Trophoblast cell (in vitro differentiated cells and primary cell): ENCODE data around the gene RNF224.
A peak's percentile ranks its signal among the peaks of the same experiment; 100 is the strongest.

Experiments used
- DNase-seq, 2 donors: peaks; one replicate each; pipeline ENCODE4 v3.0.0-alpha.2; 2016
- H2AFZ ChIP-seq: 2 replicates; pipeline ENCODE4 v1.6.1; 2013; ENCODE audit warnings: low read length, moderate library complexity, mild to moderate bottlenecking; ENCODE audit not compliant: insufficient read depth, poor library complexity
- H2AK5ac ChIP-seq: 2 replicates; pipeline ENCODE4 v1.6.1; 2013; ENCODE audit warnings: mild to moderate bottlenecking, low read length
- H2BK120ac ChIP-seq: 2 replicates; pipeline ENCODE4 v1.6.1; 2013; ENCODE audit warnings: low read length, mild to moderate bottlenecking, moderate library complexity; ENCODE audit not compliant: insufficient read depth, poor library complexity
- H2BK12ac ChIP-seq: 2 replicates; pipeline ENCODE4 v1.6.1; 2013; ENCODE audit warnings: mild to moderate bottlenecking, low read length, moderate library complexity
- H2BK5ac ChIP-seq: 2 replicates; pipeline ENCODE4 v1.6.1; 2013; ENCODE audit warnings: low read length, low read depth, moderate library complexity, mild to moderate bottlenecking; ENCODE audit not compliant: poor library complexity
- H3K14ac ChIP-seq: 2 replicates; pipeline ENCODE4 v1.6.1; 2013; ENCODE audit warnings: mild to moderate bottlenecking, low read length
- H3K18ac ChIP-seq: 2 replicates; pipeline ENCODE4 v1.6.1; 2013; ENCODE audit warnings: mild to moderate bottlenecking, low read length
- H3K23ac ChIP-seq: 2 replicates; pipeline ENCODE4 v1.6.1; 2013; ENCODE audit warnings: low read length
- H3K27ac ChIP-seq: 2 replicates; pipeline ENCODE4 v1.5.1; 2013; ENCODE audit warnings: low read depth, mild to moderate bottlenecking, inconsistent platforms, low read length, moderate library complexity
- H3K27me3 ChIP-seq: 2 replicates; pipeline ENCODE4 v1.6.1; 2013; ENCODE audit warnings: inconsistent platforms, mild to moderate bottlenecking, low read length, moderate library complexity; ENCODE audit not compliant: insufficient read depth
- H3K36me3 ChIP-seq, 2 experiments: 1 replicate in 1 of 2; 2 replicates in 1 of 2; pipeline ENCODE4 v1.6.1; 2013; ENCODE audit warnings: low read length in 2 of 2, mild to moderate bottlenecking in 2 of 2, moderate library complexity in 1 of 2; ENCODE audit not compliant: insufficient read depth in 2 of 2, control insufficient read depth in 1 of 2
- H3K4ac ChIP-seq: 2 replicates; pipeline ENCODE4 v1.6.1; 2013; ENCODE audit warnings: low read depth, mild to moderate bottlenecking, low read length, moderate library complexity
- H3K4me1 ChIP-seq, 2 experiments: 1 replicate in 1 of 2; 2 replicates in 1 of 2; pipeline ENCODE4 v1.6.1; 2013; ENCODE audit warnings: low read length in 2 of 2, mild to moderate bottlenecking in 2 of 2, moderate library complexity in 1 of 2; ENCODE audit not compliant: insufficient read depth in 2 of 2, control insufficient read depth in 1 of 2
- H3K4me2 ChIP-seq: 2 replicates; pipeline ENCODE4 v1.6.1; 2013; ENCODE audit warnings: inconsistent platforms, mild to moderate bottlenecking, low read length, moderate library complexity
- H3K4me3 ChIP-seq: 2 replicates; pipeline ENCODE4 v1.5.1; 2013; ENCODE audit warnings: mild to moderate bottlenecking, low read depth, low read length, inconsistent platforms
- H3K79me1 ChIP-seq: one replicate; pipeline ENCODE4 v1.6.1; 2013; ENCODE audit warnings: low read length
- H3K79me2 ChIP-seq: 2 replicates; pipeline ENCODE4 v1.6.1; 2013; ENCODE audit warnings: low read length, mild to moderate bottlenecking; ENCODE audit not compliant: control insufficient read depth, insufficient read depth, poor library complexity
- H3K9ac ChIP-seq: 2 replicates; pipeline ENCODE4 v1.6.1; 2013; ENCODE audit warnings: mild to moderate bottlenecking, low read length
- H3K9me3 ChIP-seq: 2 replicates; pipeline ENCODE4 v1.6.1; 2013; ENCODE audit warnings: low read depth, mild to moderate bottlenecking, control low read depth, inconsistent platforms, low read length; ENCODE audit not compliant: insufficient read depth
- H4K12ac ChIP-seq: 2 replicates; pipeline ENCODE4 v1.6.1; 2013; ENCODE audit warnings: low read depth, mild to moderate bottlenecking, low read length, moderate library complexity
- H4K8ac ChIP-seq: 2 replicates; pipeline ENCODE4 v1.6.1; 2013; ENCODE audit warnings: low read depth, mild to moderate bottlenecking, low read length, moderate library complexity
- H4K91ac ChIP-seq: one replicate; pipeline ENCODE4 v1.6.1; 2013; ENCODE audit warnings: low read depth, mild to moderate bottlenecking, low read length, moderate library complexity
- WGBS: extraction: QIAGEN DNeasy Blood & Tissue Kit; methylation state at CpG from one replicate; pipeline ENCODE4 v1.1.7; 2013; ENCODE audit warnings: missing lambda C conversion rate; ENCODE audit not compliant: insufficient read length, insufficient coverage; ENCODE audit errors: extremely low coverage; 5-methylcytosine and 5-hydroxymethylcytosine counted together

RNF224 gene

DNA sequence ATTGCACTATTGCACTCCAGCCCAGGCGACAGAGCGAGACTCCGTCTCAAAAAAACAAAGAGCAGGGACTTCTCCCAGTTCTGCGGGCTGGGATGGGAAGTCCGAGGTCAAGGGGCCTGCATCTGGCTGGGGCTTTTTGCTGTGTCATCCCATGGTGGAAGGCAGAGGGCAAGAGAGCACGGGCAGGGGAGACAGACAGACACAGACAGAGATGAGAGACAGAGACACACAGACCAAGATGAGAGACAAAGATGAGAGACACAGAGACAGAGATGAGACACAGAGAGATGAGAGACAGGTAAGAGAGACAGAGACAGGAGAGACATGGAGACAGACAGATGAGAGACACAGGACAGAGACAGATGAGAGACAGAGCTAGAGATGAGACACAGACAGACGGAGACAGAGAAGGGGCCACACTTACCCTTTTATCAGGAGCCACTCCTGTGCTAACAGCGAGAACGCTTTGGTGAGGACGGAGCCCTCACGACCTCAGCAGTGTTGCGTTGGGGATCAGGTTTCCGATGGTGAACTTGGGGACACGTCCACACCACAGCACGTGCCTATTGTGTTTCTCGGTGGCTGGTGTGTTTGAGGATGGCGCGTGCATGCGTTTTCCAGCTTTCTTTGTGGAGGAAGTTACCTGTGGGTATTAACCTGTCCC, 41.4 kb downstream of the RNF224 start:
- H2BK5ac ChIP-seq, result no peak overlapping the region
- no peak overlapping the region for H3K4me2 ChIP-seq
- H4K91ac ChIP-seq, result no peak overlapping the region
- DNase-seq, result no peak
- H2BK120ac ChIP-seq, result no peak overlapping the region
- no peak overlapping the region for H2BK12ac ChIP-seq
- no peaks in the 10 kb centered on the region for H3K79me1 ChIP-seq
- WGBS, result no CpG with 5 or more reads among the region's 19 CpGs
- H4K12ac ChIP-seq, result no peak overlapping the region
- no peaks in the 10 kb centered on the region for H3K27me3 ChIP-seq
- H3K14ac ChIP-seq, result no peak overlapping the region
- no peaks in the 10 kb centered on the region for H3K9me3 ChIP-seq
- H3K9ac ChIP-seq, result no peak overlapping the region
- no peak overlapping the region for H3K4ac ChIP-seq
- no peak overlapping the region for H2AFZ ChIP-seq
- no peak overlapping the region for H2AK5ac ChIP-seq
- H4K8ac ChIP-seq, result no peak overlapping the region
- peaks cover 79 to 83% of the 10 kb centered on the region in 2 experiments for H3K36me3 ChIP-seq
- peak overlapping the region; percentile 18 for H3K18ac ChIP-seq
- no peak overlapping the region for H3K4me3 ChIP-seq
- no peaks in the 10 kb centered on the region for H3K79me2 ChIP-seq
- H3K27ac ChIP-seq, result no peak overlapping the region
- H3K23ac ChIP-seq, result no peak overlapping the region
- no peaks in the 10 kb centered on the region for H3K4me1 ChIP-seq

DNA sequence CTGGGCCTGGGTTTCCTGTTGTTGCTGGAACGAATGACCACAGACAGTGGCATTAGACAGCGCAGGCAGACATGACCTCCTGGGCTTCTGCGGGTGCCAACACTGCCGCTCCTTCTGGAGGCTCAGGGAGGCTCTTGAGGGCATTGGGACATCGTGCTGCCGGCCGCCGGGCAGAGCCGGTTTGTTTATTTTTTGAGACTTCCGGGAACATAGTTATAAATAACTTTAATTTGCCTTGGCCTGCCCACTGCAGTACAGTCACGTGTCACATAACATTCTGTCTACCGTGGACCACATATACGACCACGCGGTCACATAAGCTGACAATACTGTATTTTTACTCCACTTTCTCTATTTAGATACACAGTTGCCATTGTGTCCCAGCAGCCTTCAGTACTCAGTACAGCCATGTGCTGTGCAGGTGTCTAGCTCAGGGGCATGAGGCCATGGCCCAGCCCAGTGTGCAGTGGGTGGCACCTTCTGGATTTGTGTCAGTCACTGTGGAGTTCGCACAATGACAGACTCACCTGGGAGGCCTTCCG, 42.0 kb downstream of the RNF224 start:
- H3K79me1 ChIP-seq, result no peaks in the 10 kb centered on the region
- H2AK5ac ChIP-seq, result no peak overlapping the region
- H2AFZ ChIP-seq, result no peak overlapping the region
- H3K9me3 ChIP-seq, result no peaks in the 10 kb centered on the region
- H3K36me3 ChIP-seq, result peaks cover 79 to 83% of the 10 kb centered on the region in 2 experiments
- H2BK5ac ChIP-seq, result no peak overlapping the region
- no peak overlapping the region for H3K27ac ChIP-seq
- DNase-seq, result no peak
- H2BK12ac ChIP-seq, result no peak overlapping the region
- no peak overlapping the region for H3K4ac ChIP-seq
- H3K79me2 ChIP-seq, result no peaks in the 10 kb centered on the region
- H3K9ac ChIP-seq, result peak overlapping the region; percentile 40
- H3K23ac ChIP-seq, result no peak overlapping the region
- H3K4me1 ChIP-seq, result no peaks in the 10 kb centered on the region
- no peak overlapping the region for H3K4me3 ChIP-seq
- no peak overlapping the region for H4K91ac ChIP-seq
- H3K4me2 ChIP-seq, result no peak overlapping the region
- no peaks in the 10 kb centered on the region for H3K27me3 ChIP-seq
- H4K8ac ChIP-seq, result no peak overlapping the region
- no peak overlapping the region for H3K18ac ChIP-seq
- no peak overlapping the region for H3K14ac ChIP-seq
- H2BK120ac ChIP-seq, result no peak overlapping the region
- no peak overlapping the region for H4K12ac ChIP-seq
- no CpG with 5 or more reads among the region's 17 CpGs for WGBS

DNA sequence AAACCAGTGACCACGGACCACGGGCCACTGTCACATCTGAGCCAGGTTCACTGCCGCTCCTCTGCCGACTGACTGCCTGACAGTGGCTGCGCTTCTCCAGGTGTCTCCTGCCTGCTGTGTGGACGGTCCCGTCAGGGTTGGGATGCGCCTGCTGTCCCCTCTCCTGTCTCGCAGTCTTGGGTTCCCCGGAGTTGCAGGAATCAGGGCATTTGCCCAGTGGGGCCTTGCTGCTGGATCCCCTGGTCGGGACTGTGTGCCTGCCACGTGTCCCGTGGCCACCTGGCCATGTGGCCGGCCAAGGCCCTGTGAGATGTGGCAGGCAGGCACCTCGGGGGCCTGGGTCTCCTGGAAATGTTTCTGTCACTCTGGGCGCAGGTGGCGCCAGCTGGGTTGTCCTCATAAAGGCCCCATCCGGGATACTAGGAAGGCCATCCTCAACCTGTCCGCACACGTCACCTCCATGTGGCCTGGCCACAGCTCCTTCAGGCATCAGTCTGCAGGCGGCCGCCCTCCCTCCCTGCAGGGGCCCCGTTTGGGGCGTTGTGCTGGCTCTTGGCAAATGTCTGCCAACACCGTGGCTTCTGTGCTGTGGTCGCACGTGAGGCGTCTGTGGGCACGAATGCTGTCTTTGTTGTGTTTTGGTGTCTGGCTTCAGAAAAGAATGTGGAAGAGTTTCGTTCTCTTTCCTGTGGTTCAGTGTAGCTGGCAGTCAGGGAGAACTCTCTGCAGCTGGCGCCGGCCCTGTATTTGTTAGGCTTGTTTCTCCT, 43.8 kb downstream of the RNF224 start:
- H2BK5ac ChIP-seq, result no peak overlapping the region
- no peak overlapping the region for H2BK12ac ChIP-seq
- no peak overlapping the region for H4K91ac ChIP-seq
- H3K27ac ChIP-seq, result no peak overlapping the region
- WGBS, result no CpG with 5 or more reads among the region's 32 CpGs
- no peaks in the 10 kb centered on the region for H3K79me2 ChIP-seq
- no peak overlapping the region for H3K23ac ChIP-seq
- no peaks in the 10 kb centered on the region for H3K4me1 ChIP-seq
- no peaks in the 10 kb centered on the region for H3K9me3 ChIP-seq
- H2AK5ac ChIP-seq, result no peak overlapping the region
- no peak overlapping the region for H3K9ac ChIP-seq
- no peak overlapping the region for H3K18ac ChIP-seq
- no peak for DNase-seq
- H2BK120ac ChIP-seq, result no peak overlapping the region
- no peaks in the 10 kb centered on the region for H3K27me3 ChIP-seq
- no peak overlapping the region for H2AFZ ChIP-seq
- H4K12ac ChIP-seq, result no peak overlapping the region
- H3K4ac ChIP-seq, result no peak overlapping the region
- no peak overlapping the region for H3K4me2 ChIP-seq
- no peaks in the 10 kb centered on the region for H3K79me1 ChIP-seq
- H4K8ac ChIP-seq, result no peak overlapping the region
- no peak overlapping the region for H3K4me3 ChIP-seq
- peaks cover 66 to 68% of the 10 kb centered on the region in 2 experiments for H3K36me3 ChIP-seq
- no peak overlapping the region for H3K14ac ChIP-seq

DNA sequence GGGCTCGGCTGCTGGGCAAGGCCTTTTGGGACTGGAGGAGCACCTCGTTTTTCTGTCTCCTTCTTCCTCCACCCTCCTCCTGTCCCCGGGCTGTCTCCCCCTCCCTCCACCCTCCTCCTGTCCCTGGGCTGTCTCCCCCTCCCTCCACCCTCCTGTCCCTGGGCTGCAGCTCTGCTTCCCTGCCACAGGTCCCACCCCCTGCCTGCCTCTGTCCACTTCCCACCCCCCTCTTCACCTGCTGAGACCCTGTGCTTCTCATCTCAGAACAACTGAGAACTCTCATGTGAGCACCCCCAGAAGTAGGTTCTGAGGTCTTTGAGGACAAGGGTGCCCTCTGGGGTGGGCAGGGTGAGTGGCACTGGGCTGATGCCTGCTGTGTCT, 44.4 kb downstream of the RNF224 start:
- no CpG with 5 or more reads among the region's 3 CpGs for WGBS
- no peak for DNase-seq
- no peak overlapping the region for H4K8ac ChIP-seq
- H3K23ac ChIP-seq, result no peak overlapping the region
- no peaks in the 10 kb centered on the region for H3K79me2 ChIP-seq
- peaks cover 61 to 62% of the 10 kb centered on the region in 2 experiments for H3K36me3 ChIP-seq
- no peaks in the 10 kb centered on the region for H3K27me3 ChIP-seq
- no peak overlapping the region for H3K27ac ChIP-seq
- no peak overlapping the region for H4K91ac ChIP-seq
- H2BK5ac ChIP-seq, result no peak overlapping the region
- H2AK5ac ChIP-seq, result no peak overlapping the region
- H4K12ac ChIP-seq, result no peak overlapping the region
- no peak overlapping the region for H3K18ac ChIP-seq
- no peak overlapping the region for H3K4ac ChIP-seq
- no peak overlapping the region for H3K9ac ChIP-seq
- no peak overlapping the region for H2BK12ac ChIP-seq
- no peak overlapping the region for H3K14ac ChIP-seq
- H3K4me3 ChIP-seq, result no peak overlapping the region
- no peak overlapping the region for H2BK120ac ChIP-seq
- no peaks in the 10 kb centered on the region for H3K9me3 ChIP-seq
- H3K4me1 ChIP-seq, result peaks cover 4 to 5% of the 10 kb centered on the region in 2 experiments
- no peak overlapping the region for H3K4me2 ChIP-seq
- H2AFZ ChIP-seq, result no peak overlapping the region
- H3K79me1 ChIP-seq, result no peaks in the 10 kb centered on the region
